ENCODE measurements around the gene SPAM1.

GRCh38 chr7:123883154-123883553 is 41.9 kb upstream of the SPAM1 start:
- TF ChIP-seq CTCF (IDR thresholded peaks at IDR 0.05) (no peak), ZFX (IDR thresholded peaks at IDR 0.05; ENCODE audit: borderline replicate concordance) (no peak)
